GM12892 (cell line): ENCODE data around the gene ASMT.
"Not testable (repeated sequence)": the region's sequence is repeated elsewhere in the genome, so short reads cannot be mapped to it uniquely, and the experiment has no call there.

Experiments used
- POLR2A ChIP-seq: IDR thresholded peaks from 2 replicates; pipeline ENCODE4 v1.6.1; 2011; ENCODE audit warnings: low read depth, low read length, control low read depth
- POLR2AphosphoS5 ChIP-seq: IDR thresholded peaks from 2 replicates; pipeline ENCODE4 v1.6.1; 2011; ENCODE audit warnings: low read depth, low read length, control low read depth
- TAF1 ChIP-seq: IDR thresholded peaks from 2 replicates; pipeline ENCODE4 v1.6.1; 2011; ENCODE audit warnings: low read depth, mild to moderate bottlenecking, control low read depth, low read length, borderline replicate concordance

DNA sequence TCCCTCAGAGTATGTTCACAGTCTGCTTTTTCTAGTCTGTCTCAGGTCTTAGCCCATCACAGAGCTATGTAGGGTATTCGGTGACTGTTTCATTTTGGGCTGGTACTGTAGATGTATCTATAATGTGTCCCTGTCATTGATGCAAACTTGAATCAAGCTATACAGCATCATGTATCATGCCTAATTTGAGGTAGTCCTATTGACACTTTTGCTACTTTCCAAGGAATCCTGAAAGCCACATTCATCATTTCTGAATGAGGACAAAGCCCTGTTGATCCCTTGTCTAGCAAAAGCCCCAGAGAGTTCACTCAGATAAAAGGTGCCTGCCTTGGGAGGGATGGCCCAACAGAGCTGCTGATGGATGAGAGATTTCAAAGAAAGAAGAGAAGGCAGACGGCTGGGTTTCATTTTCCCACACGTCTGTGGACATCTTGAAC is 70.6 kb downstream of the ASMT start:
- not testable (repeated sequence) for TF ChIP-seq POLR2A, TAF1, POLR2AphosphoS5
